ENCODE results near the gene C1RL.
A peak's percentile ranks its signal among the peaks of the same experiment; 100 is the strongest.
"Not testable (repeated sequence)": the region's sequence is repeated elsewhere in the genome, so short reads cannot be mapped to it uniquely, and the experiment has no call there.

The C1RL gene

GRCh38 chr12:7059780-7060179 lies 49.2 kb downstream of the C1RL start:
- Histone ChIP-seq H3K36me3 (ENCODE audit: control insufficient read depth, insufficient read depth, low read length, severe bottlenecking) (peaks cover 18% of the 10 kb centered on the region), H3K4me3 (ENCODE audit: low read length) (peak overlapping the region; percentile 59), H3K9ac (ENCODE audit: low read length) (peak overlapping the region; percentile 67), H3K4me1 (ENCODE audit: control insufficient read depth, insufficient read depth, low read length) (peaks cover 38% of the 10 kb centered on the region), H3K27me3 (replicated peaks; ENCODE audit: control insufficient read depth, insufficient read depth, low read length) (no peaks in the 10 kb centered on the region), H3K9me3 (ENCODE audit: control insufficient read depth, low read length) (no peaks in the 10 kb centered on the region)
- DNase-seq (ENCODE audit: low read depth), result no peak

DNA sequence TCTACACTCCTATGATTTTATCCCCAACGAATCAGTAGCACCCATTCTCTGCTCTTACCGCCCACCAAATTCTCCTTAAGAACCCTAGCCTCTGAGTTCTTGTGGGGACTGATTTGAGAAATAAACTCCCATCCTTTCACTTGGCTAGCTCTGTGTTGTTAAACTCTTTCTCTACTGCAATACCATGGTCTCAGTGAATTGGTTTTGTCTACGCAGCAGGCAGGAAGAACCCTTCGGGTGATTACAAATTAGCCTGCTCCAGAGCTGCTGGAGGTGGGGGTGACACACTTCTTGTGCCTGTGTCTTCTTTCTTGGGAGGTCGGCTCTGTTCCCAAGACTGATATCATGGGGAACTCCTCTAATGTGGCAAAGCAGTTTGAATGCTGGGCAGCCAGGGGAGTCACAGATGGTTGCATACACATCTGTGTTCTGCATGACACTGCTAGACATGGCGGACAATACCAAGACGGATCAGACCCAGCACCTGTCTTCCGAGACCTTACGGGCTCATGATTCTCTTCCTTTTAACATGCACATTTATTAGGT lies 50.1 kb downstream of the C1RL start:
- H3K9me3 ChIP-seq (ENCODE audit: control insufficient read depth, low read length), result no peaks in the 10 kb centered on the region
- no peak overlapping the region for H3K9ac ChIP-seq (ENCODE audit: low read length)
- H3K4me1 ChIP-seq (ENCODE audit: control insufficient read depth, insufficient read depth, low read length), result peaks cover 30% of the 10 kb centered on the region
- no peaks in the 10 kb centered on the region for H3K27me3 ChIP-seq (replicated peaks; ENCODE audit: control insufficient read depth, insufficient read depth, low read length)
- peaks cover 12% of the 10 kb centered on the region for H3K36me3 ChIP-seq (ENCODE audit: control insufficient read depth, insufficient read depth, low read length, severe bottlenecking)
- no peak for DNase-seq (ENCODE audit: low read depth)
- no peak overlapping the region for H3K4me3 ChIP-seq (ENCODE audit: low read length)

DNA sequence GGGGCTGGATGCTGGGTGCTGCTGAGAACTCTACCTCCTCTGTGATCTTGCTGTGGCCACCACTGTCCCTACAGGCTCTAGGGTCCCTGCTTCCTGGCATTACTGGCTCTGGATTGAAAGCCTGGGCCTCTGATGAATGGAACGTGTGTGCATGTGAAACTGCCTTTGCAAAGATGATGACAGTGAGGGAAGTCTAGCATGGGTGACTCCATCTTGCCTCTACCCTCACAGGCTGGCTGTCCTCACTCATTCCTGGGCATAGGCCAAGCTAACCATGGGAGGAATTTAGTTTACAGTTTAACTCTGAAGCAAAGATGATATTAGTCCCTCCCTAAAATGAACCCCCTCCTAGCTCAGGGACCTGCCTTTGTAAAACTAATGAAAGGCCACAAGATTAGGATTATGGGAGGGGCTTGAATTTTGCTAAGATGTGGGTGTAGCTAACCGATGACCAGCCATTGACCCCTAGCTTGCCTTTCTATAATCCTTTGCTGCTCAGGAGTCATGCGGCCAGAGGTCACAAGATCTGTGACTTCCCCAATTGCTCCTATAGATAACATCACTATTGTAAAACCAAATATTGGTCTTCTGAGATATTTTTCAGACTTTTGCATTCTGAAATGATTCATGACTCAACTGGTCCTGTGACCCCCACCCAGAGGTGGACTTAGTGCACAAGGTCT lies 50.7 kb downstream of the C1RL start:
- Histone ChIP-seq H3K4me1 (ENCODE audit: control insufficient read depth, insufficient read depth, low read length) (peaks cover 25% of the 10 kb centered on the region), H3K9me3 (ENCODE audit: control insufficient read depth, low read length) (no peaks in the 10 kb centered on the region), H3K9ac (ENCODE audit: low read length) (no peak overlapping the region), H3K36me3 (ENCODE audit: control insufficient read depth, insufficient read depth, low read length, severe bottlenecking) (peaks cover 6% of the 10 kb centered on the region), H3K27me3 (replicated peaks; ENCODE audit: control insufficient read depth, insufficient read depth, low read length) (no peaks in the 10 kb centered on the region), H3K4me3 (ENCODE audit: low read length) (no peak overlapping the region)
- DNase-seq (ENCODE audit: low read depth), result no peak

- not testable (repeated sequence) for DNase-seq (ENCODE audit: low read depth); H3K36me3 ChIP-seq (ENCODE audit: control insufficient read depth, insufficient read depth, low read length, severe bottlenecking); H3K27me3 ChIP-seq (replicated peaks; ENCODE audit: control insufficient read depth, insufficient read depth, low read length); H3K9ac ChIP-seq (ENCODE audit: low read length); H3K9me3 ChIP-seq (ENCODE audit: control insufficient read depth, low read length); H3K4me3 ChIP-seq (ENCODE audit: low read length)
- H3K4me1 ChIP-seq (ENCODE audit: control insufficient read depth, insufficient read depth, low read length), result peaks cover 11% of the 10 kb centered on the region
These were observed 53.3 kb downstream of the C1RL start for GRCh38 chr12:7055736-7056135.

- H3K9ac ChIP-seq (ENCODE audit: low read length), result no peak overlapping the region
- no peaks in the 10 kb centered on the region for H3K36me3 ChIP-seq (ENCODE audit: control insufficient read depth, insufficient read depth, low read length, severe bottlenecking)
- H3K4me1 ChIP-seq (ENCODE audit: control insufficient read depth, insufficient read depth, low read length), result peaks cover 7% of the 10 kb centered on the region
- H3K9me3 ChIP-seq (ENCODE audit: control insufficient read depth, low read length), result no peaks in the 10 kb centered on the region
- H3K4me3 ChIP-seq (ENCODE audit: low read length), result no peak overlapping the region
- no peak for DNase-seq (ENCODE audit: low read depth)
- no peaks in the 10 kb centered on the region for H3K27me3 ChIP-seq (replicated peaks; ENCODE audit: control insufficient read depth, insufficient read depth, low read length)
These were observed 54.1 kb downstream of the C1RL start for GRCh38 chr12:7054925-7055324.

DNA sequence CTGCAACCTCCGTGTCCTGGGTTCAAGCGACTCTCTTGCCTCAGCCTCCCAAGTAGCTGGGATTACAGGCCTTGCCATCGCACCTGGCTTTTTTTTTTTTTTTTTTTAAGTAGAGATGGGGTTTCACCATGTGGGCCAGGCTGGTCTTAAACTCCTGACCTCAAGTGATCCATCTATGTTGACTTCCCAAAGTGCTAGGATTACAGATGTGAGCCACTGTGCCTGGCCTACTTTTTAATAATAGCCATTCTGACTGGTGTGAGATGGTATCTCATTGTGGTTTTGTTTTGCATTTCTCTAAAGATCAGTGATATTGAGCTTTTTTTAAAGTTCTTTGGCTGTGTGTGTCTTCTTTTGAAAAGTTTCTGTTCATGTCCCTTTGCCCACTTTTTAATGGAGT lies 59.0 kb downstream of the C1RL start:
- H3K9me3 ChIP-seq (ENCODE audit: control insufficient read depth, low read length); H3K4me1 ChIP-seq (ENCODE audit: control insufficient read depth, insufficient read depth, low read length); H3K27me3 ChIP-seq (replicated peaks; ENCODE audit: control insufficient read depth, insufficient read depth, low read length); H3K9ac ChIP-seq (ENCODE audit: low read length); H3K4me3 ChIP-seq (ENCODE audit: low read length); H3K36me3 ChIP-seq (ENCODE audit: control insufficient read depth, insufficient read depth, low read length, severe bottlenecking); DNase-seq (ENCODE audit: low read depth): not testable (repeated sequence)

- not testable (repeated sequence) for H3K36me3 ChIP-seq (ENCODE audit: control insufficient read depth, insufficient read depth, low read length, severe bottlenecking); H3K27me3 ChIP-seq (replicated peaks; ENCODE audit: control insufficient read depth, insufficient read depth, low read length); H3K4me3 ChIP-seq (ENCODE audit: low read length); H3K4me1 ChIP-seq (ENCODE audit: control insufficient read depth, insufficient read depth, low read length); H3K9me3 ChIP-seq (ENCODE audit: control insufficient read depth, low read length); DNase-seq (ENCODE audit: low read depth); H3K9ac ChIP-seq (ENCODE audit: low read length)
These were observed 59.5 kb downstream of the C1RL start for GRCh38 chr12:7049445-7049951.

GRCh38 chr12:7047306-7047705 lies 61.7 kb downstream of the C1RL start:
- H3K27me3 ChIP-seq (replicated peaks; ENCODE audit: control insufficient read depth, insufficient read depth, low read length), result no peaks in the 10 kb centered on the region
- no peaks in the 10 kb centered on the region for H3K4me1 ChIP-seq (ENCODE audit: control insufficient read depth, insufficient read depth, low read length)
- DNase-seq (ENCODE audit: low read depth), result no peak
- no peak overlapping the region for H3K4me3 ChIP-seq (ENCODE audit: low read length)
- no peaks in the 10 kb centered on the region for H3K36me3 ChIP-seq (ENCODE audit: control insufficient read depth, insufficient read depth, low read length, severe bottlenecking)
- H3K9me3 ChIP-seq (ENCODE audit: control insufficient read depth, low read length), result no peaks in the 10 kb centered on the region
- H3K9ac ChIP-seq (ENCODE audit: low read length), result no peak overlapping the region

DNA sequence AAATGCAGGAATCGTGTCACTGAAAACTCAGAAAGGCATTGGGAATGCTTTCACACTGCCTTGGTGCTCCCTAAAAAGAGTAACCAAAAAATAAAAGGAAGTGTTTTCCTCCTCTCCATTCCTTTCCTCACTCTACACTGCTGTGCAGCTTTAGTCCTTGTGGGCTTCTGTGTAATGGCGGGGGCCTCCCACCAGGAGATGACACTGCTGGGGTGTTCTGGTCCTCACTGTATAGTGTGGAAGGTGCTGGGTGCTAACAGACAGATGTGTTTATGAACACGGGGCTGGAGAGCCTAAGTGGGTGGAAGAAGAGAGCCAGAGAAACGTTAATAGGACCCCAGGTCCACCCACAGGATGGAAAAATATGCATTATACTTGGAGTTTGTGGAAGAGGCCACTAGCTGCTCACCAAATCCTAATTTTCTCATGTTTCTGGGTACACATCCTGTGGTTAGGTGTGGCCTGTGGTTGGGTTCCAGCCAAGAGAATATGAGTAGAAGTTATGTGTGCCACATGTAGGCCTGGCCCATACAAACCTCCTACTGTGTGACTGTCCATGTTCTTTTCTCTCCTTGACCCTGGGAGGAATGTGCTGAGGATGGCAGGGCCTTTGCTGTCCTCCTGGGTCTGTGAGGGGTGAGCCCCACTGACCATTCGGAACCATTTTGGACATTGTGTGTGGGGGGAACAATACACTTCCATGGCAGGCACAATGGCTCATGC lies 62.5 kb downstream of the C1RL start:
- DNase-seq (ENCODE audit: low read depth), result no peak
- H3K9me3 ChIP-seq (ENCODE audit: control insufficient read depth, low read length), result no peaks in the 10 kb centered on the region
- H3K27me3 ChIP-seq (replicated peaks; ENCODE audit: control insufficient read depth, insufficient read depth, low read length), result no peaks in the 10 kb centered on the region
- H3K4me1 ChIP-seq (ENCODE audit: control insufficient read depth, insufficient read depth, low read length), result no peaks in the 10 kb centered on the region
- H3K4me3 ChIP-seq (ENCODE audit: low read length), result no peak overlapping the region
- H3K9ac ChIP-seq (ENCODE audit: low read length), result no peak overlapping the region
- no peaks in the 10 kb centered on the region for H3K36me3 ChIP-seq (ENCODE audit: control insufficient read depth, insufficient read depth, low read length, severe bottlenecking)

DNA sequence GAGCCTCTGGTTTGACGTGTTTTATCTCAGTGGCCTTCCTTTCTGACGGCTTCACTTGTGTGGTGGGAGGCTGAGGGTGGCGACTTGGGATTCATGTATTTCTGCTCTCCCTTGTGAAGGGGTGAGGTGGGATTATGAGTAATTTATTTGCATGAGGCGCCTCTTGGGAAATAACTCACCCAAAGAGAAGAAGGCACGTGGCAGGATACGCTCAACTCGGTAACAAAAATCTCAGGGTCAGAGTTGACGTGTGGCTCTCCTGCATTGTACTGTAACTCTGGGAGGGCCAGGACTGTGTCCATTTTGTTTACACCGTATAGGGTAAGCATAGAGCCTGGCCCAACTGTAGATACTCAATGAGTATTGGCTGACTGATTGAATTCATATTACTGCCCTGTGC lies 63.1 kb downstream of the C1RL start:
- no peaks in the 10 kb centered on the region for H3K9me3 ChIP-seq (ENCODE audit: control insufficient read depth, low read length)

More for the DNA sequence above, 63.1 kb downstream of the C1RL start:
- Histone ChIP-seq H3K4me3 (ENCODE audit: low read length) (no peak overlapping the region), H3K36me3 (ENCODE audit: control insufficient read depth, insufficient read depth, low read length, severe bottlenecking) (no peaks in the 10 kb centered on the region), H3K4me1 (ENCODE audit: control insufficient read depth, insufficient read depth, low read length) (no peaks in the 10 kb centered on the region), H3K9ac (ENCODE audit: low read length) (no peak overlapping the region), H3K27me3 (replicated peaks; ENCODE audit: control insufficient read depth, insufficient read depth, low read length) (no peaks in the 10 kb centered on the region)
- DNase-seq (ENCODE audit: low read depth), result no peak
